GM18502 (cell line): ENCODE results near the gene MGAT5.

Experiments
- ATAC-seq: cut with Tn5 transposase; IDR thresholded peaks from one replicate; pipeline ENCODE4 v1.9.1; 2021; ENCODE audit warnings: mild to moderate bottlenecking; ENCODE audit not compliant: unreplicated experiment, poor library complexity

The MGAT5 gene

GRCh38 chr2:134253804-134254203, at the start of gene MGAT5:
Gene MGAT5 (plus strand): TSS chr2:134254072. CDS start chr2:134254404, 332 bp downstream.
- peak; percentile 22 for ATAC-seq

- no peak for ATAC-seq
These were observed 48.8 kb upstream of the MGAT5 start for GRCh38 chr2:134205087-134205486.

- peak; percentile 51 for ATAC-seq
These were observed 47.8 kb upstream of the MGAT5 start for GRCh38 chr2:134206031-134206430.

- peak; percentile 34 for ATAC-seq
These were observed 47.3 kb upstream of the MGAT5 start for GRCh38 chr2:134206573-134206972.

- peak; percentile 73 for ATAC-seq
These were observed 46.2 kb upstream of the MGAT5 start for GRCh38 chr2:134207589-134208209.

GRCh38 chr2:134208825-134209224, 45.0 kb upstream of the MGAT5 start:
- ATAC-seq: no peak

GRCh38 chr2:134212746-134213145, 41.1 kb upstream of the MGAT5 start:
- no peak for ATAC-seq

GRCh38 chr2:134216152-134216829, 37.6 kb upstream of the MGAT5 start:
- ATAC-seq: no peak

- no peak for ATAC-seq
These were observed 36.5 kb upstream of the MGAT5 start for GRCh38 chr2:134217351-134217750.

GRCh38 chr2:134217924-134218323, 35.9 kb upstream of the MGAT5 start:
- peak; percentile 73 for ATAC-seq

GRCh38 chr2:134218414-134218813, 35.5 kb upstream of the MGAT5 start:
- peak; percentile 42 for ATAC-seq

- ATAC-seq: peak; percentile 73
These were observed 34.8 kb upstream of the MGAT5 start for GRCh38 chr2:134218930-134219658.

GRCh38 chr2:134220344-134220974, 33.4 kb upstream of the MGAT5 start:
- ATAC-seq: no peak

- no peak for ATAC-seq
These were observed 29.9 kb upstream of the MGAT5 start for GRCh38 chr2:134224005-134224404.

GRCh38 chr2:134225173-134225572, 28.7 kb upstream of the MGAT5 start:
- ATAC-seq: no peak

- no peak for ATAC-seq
These were observed 28.0 kb upstream of the MGAT5 start for GRCh38 chr2:134225841-134226240.

- no peak for ATAC-seq
These were observed 27.3 kb upstream of the MGAT5 start for GRCh38 chr2:134226601-134227000.

- no peak for ATAC-seq
These were observed 26.2 kb upstream of the MGAT5 start for GRCh38 chr2:134227666-134228065.

- ATAC-seq: no peak
These were observed 25.4 kb upstream of the MGAT5 start for GRCh38 chr2:134228493-134228903.

GRCh38 chr2:134229540-134229939, 24.3 kb upstream of the MGAT5 start:
- no peak for ATAC-seq

GRCh38 chr2:134230885-134231284, 23.0 kb upstream of the MGAT5 start:
- no peak for ATAC-seq
